Measurements from ENCODE around the gene KIAA0930.
"Not testable (repeated sequence)": the region's sequence is repeated elsewhere in the genome, so short reads cannot be mapped to it uniquely, and the experiment has no call there.

Gene KIAA0930

DNA sequence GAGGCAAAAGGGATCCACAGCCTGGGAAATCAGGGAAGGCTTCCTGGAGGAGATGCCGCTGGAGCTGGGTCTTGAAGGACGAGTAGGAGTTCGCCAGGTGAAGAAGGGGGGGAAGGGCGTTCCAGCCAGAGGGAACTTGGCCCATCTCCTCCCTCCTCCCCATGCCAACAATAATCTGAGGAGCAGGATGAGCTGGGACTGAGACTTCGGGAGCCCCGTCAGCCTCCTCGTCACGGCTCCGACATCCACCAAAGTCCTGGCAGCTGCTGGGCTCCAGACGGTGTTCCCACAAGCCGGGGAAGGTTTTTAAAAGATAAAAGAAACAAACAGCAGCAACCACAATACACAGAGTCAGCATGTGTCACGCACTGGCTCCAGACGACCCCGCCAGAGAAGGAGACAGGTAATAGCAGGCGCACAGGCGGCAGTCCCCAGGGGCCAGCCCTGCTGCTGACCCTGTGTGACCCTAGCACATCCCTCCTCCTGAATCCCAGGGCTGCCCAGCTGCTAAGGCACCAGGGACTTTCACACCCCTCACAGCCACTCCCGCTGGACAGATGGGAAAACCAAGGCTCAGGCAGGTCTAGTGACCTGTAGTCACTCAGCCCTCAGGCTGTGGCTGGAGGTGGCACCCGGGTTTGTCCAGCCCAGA lies 39.7 kb downstream of the KIAA0930 start:
- DNase-seq (ENCODE audit: low read depth) = no peak

DNA sequence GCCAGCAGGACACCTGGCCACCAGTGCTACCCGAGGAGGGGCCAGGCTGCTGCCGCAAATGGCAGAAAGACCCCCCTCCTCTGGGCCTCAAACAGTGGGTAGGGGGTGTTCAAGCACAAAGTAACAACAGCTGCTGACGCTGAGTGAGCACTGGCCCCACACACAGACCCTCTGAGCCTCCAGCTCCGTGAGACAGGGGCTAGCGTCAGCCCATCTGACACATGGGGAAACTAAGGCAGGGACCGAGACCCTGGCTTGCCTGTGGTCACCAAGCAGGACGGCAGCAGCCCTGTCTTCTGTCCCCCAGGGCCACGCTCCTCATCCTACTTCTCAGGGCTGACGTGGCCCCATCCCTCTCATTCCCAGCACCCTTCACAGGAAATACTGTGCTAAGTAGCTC lies 40.5 kb downstream of the KIAA0930 start:
- no peak for DNase-seq (ENCODE audit: low read depth)

DNA sequence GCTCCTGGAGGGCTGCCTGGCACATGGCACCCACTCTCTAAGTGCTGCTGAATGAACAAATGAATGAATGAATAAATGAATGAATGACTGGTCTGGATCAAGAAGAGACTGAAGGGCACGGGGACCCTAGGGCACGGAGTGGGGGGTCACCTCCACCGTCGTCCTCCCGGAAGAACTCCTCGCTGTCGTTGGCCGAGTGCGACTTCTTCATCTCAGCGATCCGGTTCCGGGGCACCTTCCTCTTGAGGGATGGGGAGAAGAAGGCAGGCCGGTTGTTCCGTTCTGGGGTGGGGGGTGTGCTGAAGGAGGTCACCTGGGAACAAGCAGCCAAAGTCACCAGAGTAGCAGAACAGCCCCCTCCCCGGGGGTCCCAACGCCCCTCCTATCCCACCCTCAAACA lies 41.0 kb downstream of the KIAA0930 start:
- DNase-seq (ENCODE audit: low read depth) = no peak

DNA sequence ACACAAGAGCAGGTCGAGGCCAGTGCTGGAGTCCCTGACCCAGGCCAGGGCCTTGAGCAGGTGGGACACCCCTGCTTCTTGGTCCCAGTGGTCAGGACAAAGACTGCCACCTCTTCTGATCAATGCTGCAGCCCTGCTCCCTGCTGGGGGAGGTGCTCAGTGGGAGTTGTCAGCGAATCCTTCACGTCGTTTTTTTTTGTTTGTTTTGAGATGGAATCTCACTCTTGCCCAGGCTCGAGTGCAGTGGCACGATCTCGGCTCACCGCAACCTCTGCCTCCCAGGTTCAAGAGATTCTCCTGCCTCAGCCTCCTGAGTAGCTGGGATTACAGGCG lies 42.3 kb downstream of the KIAA0930 start:
- DNase-seq (ENCODE audit: low read depth) = no peak

DNA sequence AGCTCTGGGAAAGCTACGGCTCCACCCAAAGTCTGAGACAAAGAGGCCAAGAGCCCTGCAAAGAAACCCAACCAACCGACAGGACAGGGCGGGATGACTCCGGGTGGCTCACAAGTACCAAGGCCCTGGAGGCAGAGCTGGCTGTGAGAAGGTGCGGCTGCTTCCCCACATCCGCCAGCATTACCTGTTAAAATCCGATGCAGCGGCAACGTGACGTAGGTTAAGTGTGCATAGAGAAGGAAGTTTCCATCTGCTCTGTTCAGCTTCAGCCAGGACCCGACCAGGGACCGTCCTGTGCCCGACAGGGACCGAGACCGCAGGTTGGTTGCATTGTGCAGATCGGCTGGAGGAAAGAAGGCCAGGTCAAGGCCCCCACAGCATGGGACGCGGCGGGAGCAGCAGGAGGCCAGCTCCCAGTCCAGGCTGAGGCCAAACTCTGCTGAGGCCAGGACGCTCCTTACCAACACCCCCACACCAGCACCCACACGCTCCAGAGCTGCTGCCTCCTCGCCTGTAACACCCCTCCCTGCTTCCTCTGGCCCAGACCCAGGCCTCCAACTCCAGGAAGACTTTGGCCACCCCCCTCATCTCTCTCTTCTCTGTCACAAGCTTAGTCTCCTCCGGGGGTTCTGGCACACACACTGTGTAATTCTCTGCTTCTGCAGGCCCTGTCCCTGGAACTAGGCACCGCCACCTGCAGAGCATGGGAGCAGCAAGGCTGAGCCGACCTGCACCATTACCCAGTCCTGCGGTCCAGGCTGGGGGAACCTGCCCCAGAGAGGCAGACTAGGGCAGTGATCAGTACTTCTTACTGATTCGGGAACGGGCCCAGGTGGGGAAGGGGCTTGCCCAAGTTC lies 42.9 kb downstream of the KIAA0930 start:
- no peak for DNase-seq (ENCODE audit: low read depth)

DNA sequence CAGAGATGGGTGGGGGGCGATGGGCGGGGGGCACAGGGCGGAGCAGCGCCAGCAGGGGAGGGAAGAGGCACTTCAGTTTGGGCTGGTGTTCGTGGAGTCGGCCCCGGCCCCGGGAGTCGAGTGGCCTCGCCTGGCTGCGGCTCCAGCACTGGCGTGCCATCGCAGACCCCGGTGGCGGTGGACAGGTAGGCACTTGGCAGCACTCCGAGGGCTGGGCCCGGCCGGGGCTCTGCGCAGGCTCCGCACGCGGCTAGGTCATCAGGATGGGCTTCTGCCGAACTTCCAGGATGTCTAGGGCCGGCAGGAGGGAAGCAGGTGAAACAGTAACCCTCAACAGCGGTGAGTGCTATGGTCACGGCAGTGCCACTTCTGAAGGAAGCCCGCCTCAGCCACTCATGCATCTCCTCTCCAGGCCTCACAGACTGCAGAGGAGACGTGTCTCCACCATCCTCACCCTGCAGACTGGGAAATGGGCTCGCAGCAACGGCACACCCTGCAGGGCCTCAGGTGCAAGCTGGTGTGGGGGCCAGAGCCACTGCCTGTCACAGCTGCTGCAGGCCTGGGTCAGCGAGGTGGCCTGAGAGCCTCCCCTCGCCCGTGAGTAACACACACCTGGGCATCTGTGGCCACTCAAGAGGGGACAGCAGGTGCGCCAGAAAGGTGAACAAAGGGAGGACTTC lies 43.6 kb downstream of the KIAA0930 start:
- DNase-seq (ENCODE audit: low read depth) = no peak

DNA sequence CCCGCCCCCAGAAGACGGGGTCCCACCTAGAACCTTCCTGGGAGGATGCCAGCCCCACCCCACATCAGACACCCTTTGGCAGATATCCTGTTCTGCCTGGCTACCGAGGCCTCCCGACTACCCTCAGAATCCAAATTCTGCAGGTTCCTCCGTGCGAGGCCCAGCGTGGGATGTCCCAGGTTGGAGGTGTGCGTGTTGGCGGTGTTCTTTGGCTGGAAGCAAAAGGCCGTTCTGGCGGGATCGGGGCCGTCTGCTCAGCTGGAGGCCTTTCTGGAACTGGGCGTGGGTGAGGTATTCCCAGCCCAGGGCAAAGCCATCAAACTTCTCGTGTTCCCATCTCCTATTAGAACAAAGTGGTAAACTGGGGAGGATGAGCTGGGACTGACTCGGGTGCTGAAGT lies 44.4 kb downstream of the KIAA0930 start:
- no peak for DNase-seq (ENCODE audit: low read depth)

DNA sequence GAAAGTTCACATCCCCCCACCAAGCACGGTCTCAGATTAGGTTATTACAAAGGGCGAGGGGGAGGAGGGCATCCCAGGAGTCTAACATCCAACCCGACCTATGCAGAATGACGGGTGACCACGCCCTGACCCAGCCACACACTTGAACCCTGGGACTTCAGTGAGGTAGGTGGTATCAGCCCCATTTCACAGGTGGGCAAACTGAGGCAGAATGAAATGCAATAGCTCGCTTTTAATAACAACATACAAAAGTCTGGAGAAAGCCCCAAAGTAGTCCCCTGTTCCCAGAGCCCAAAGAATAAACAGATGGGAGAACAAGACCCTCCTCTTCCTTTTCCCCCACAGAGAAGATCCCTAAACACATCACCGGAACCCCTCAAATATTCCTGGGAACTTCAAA lies 45.1 kb downstream of the KIAA0930 start:
- DNase-seq (ENCODE audit: low read depth) = no peak

DNA sequence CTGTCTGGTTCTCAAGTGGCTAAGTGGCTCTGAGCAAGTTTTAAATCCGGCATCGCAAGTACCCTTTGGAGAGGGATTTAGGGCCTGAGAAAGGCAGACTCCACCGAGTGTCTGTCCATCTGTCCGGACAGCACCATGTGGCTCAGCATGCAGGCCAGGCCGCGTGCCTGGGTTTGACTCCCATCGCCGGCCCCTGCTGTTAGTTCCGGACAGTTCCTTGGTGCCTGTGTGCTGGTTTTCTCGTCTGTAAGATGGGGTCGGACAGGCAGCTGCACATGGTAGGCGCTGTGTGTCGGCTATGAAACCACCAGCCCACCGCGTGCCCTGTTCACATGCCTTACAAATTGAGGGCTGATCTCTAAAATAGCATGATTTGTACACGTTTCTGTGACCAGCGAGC lies 46.0 kb downstream of the KIAA0930 start:
- no peak for DNase-seq (ENCODE audit: low read depth)

DNA sequence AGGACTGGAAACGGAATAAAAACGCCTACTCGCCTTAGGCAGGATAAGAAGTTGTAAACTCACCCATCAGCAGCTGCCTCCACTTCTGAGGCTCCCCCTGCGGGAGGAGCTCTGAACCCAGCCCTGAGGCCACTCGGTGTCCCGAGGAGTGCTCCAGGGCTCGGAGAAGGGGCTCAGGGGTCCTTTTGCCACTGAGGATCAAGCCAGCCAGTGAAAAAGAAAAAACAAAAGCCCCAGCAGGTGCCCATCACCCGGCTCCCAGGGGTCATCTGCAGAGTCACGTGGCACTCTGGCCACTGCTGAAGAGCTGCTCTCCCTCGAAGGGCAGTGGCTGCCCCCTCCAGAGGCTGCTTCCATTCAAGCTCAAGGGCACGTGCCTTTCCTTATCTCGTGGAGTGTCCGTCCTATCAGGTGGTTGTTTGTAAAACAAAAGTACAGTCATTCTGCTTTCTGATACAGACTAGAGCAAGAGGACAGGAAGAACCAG lies 48.0 kb downstream of the KIAA0930 start:
- DNase-seq (ENCODE audit: low read depth) = no peak

DNA sequence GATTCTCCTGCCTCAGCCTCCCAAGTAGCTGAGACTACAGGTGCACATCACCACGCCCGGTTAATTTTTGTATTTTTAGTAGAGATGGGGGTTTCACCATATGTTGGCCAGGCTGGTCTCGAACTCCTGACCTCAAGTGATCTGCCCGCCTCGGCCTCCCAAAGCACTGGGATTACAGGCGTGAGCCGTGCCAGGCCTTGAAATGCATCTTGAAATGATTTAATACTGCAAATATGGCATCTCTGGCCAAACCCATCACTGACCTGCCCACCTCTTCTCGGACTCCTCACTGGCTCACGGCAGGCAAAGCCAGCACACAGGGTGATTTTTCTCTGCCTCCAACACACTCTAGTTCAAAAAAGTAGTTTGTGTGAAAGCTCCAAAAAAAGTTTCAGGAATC lies 48.9 kb downstream of the KIAA0930 start:
- DNase-seq (ENCODE audit: low read depth) = not testable (repeated sequence)

DNA sequence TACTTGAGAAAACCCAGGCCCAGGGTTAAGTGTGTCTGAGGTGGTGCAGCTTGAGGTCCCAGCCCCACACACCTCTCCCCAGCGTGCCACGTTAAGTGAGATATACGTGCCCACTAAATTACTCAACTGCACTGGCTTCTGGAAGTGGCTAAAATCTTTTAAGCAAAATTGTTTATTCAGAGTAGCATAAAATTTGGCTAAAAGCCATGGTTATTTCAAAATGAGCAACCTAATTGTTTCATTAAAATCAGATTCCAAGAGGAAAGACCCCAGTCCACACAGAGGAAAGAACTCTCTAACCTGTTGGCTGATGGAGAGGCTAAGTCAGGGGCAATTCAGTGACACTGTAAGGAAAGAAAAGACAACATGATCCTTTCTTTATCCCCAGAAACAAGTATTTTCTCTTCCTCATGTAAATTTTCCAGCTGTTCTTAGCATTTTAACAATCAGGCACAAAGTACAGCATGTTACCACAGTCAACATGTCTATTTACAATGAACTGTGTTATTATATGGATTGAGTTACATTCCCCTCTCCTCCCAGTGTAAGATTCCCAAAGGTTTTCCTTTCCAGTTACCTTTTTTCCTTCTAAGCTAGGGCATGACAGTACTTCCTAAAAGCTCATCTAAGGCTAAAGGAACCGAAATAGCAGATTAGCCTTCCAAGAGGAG lies 50.4 kb downstream of the KIAA0930 start:
- DNase-seq (ENCODE audit: low read depth) = no peak

DNA sequence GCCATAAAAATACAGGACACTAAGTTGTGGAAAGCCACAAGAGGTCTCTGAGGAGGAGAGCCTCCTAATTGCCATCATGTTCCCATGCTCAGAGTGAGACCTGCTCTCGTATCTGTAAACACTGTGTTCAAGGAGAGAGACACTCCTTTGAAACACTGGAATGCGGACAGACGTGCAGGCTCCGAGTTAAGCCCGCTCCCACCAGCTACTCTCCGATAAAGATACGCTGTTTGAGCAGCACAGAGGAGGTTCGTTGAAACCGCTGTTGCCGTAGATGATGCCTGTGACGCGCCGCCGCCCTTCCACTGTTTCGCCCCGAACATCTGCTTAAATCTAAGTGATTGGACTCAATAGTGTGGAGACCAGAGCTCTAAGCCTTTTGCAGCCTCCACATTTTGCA lies 51.9 kb downstream of the KIAA0930 start:
- no peak for DNase-seq (ENCODE audit: low read depth)

DNA sequence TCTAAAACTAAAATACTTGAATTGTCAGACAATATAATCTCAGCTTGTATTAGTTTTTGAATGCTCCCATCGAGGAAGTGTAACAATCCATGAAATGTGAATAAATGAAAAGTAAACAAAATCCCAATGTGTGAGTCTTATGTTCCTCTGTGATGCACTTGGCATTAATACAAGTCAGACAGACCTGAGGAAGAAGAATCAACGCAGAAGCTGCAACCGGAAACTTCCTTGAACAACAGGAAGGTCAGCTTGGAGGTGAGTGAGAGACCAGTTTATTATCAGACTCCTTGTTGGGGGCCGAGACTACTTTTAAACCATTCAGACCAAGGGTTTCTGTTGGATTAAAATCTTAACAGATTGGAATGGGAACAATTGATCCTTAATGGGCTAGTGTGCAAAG lies 52.8 kb downstream of the KIAA0930 start:
- DNase-seq (ENCODE audit: low read depth) = no peak

DNA sequence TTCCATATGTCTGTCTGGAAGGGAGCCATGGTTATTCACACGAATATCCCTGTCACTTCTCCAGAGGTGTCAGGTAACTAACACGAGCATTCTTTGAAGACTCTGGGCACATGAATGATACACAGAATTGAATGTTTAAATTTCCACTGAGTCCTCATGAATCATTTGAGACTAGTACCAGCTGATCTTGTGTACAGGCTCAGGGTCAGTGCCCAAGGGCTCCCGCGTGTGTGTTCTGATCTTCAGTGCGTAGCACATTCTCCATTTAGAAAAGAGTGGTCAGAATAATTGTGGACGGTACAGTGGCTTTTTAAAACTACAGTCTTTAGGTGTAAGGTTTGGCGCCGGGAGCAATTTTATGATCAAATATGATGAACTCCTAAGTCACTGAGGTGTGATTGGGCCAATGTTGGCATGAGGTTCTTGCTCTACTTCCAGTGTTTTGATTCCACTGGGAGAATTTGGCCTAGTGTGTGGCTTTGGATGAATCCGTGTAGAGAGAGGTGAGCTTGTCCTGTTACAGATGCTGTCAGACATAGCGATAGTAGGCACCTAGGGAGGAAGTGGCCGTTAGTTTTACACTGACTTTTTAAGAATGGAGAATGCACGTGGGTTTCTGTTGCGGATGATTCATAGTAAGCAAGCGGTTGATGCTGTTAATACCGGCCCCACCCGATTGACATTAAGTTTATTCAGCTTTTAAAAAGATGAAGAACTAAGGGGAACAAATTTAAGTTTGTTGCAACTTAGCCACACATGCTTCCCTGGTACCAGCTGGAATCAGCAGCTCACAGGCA lies 54.8 kb downstream of the KIAA0930 start:
- DNase-seq (ENCODE audit: low read depth) = no peak

DNA sequence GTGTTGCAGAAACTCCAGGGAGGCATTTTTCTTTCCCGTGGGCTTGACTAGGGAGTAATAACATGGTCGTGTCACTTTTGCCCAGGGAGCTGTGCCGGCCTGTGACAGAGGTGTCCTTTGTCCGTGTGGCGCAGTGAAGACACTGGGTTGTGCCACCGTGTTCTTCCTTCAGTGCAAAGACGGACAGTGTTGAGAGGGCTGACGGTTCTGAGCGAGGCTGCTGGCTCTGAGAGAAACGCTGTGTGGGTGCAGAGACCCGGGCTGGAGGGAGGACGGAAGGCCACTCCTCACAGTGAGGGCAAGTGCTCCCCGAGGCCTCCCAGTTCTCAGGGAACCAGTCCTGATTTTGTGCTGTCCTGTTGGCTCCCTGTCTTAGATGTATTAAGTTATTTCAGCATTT lies 56.7 kb downstream of the KIAA0930 start:
- no peak for DNase-seq (ENCODE audit: low read depth)

DNA sequence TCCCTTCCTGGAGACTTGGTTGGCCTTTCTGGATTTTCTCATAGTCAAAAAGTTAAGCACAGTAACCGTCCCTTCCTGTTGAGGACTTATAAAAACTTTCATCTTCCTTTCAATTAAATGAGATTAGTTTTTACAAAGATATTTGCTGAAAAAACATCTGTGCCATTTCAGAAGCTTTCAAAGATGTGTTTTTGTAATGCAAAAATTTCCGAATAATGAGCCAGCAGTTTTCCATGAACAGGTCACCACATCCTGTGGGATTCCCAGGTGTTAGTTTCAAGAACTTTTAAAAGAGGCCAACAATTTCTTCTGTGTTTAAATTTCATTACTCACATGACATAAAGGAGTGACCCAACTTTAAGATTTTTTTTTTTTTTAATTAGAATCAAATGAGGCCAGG lies 58.9 kb downstream of the KIAA0930 start:
- no peak for DNase-seq (ENCODE audit: low read depth)

DNA sequence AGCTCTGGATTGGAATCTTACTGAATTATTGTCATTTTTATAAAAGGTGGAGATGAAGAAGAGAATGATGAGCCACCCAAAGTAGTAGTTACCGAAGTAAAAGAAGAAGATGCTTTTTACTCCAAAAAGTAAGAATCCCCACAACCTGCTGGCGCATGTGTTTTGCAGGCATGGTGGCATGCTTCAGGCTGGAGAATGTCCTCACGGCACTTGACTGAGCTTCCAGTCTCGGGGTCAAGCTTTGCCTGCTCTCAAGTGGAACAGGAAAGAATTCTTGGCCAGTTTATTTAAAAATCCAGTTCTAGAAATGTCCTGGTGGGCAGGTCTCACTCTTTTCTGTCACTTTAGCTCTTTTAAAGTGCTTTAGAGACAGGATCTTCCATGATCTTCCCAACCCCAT lies 59.5 kb downstream of the KIAA0930 start:
- DNase-seq (ENCODE audit: low read depth) = no peak

DNA sequence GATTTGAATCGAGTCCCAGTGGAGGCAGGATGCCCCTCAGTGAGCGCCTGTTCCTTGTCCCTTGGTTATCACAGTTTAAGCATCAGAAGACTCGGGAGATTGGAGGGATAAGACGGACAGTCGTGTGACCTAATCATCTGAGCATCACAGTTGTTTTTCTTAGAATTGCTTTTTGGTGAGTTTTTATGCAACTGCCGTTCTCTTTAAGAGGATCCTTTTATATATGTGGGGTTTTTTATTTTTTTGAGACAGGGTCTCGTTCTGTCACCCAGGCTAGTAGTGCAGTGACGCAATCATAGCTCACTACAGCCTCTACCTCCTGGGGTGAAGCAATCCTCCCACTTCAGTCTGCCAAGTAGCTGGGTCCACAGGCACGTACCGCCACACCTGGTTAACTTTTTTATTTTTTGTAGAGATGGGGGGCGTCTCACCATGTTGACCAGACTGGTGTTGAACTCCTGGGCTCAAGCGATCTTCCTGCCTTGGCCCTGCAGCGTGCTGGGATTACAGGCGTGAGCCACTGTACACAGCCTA lies 60.5 kb downstream of the KIAA0930 start:
- DNase-seq (ENCODE audit: low read depth) = no peak

DNA sequence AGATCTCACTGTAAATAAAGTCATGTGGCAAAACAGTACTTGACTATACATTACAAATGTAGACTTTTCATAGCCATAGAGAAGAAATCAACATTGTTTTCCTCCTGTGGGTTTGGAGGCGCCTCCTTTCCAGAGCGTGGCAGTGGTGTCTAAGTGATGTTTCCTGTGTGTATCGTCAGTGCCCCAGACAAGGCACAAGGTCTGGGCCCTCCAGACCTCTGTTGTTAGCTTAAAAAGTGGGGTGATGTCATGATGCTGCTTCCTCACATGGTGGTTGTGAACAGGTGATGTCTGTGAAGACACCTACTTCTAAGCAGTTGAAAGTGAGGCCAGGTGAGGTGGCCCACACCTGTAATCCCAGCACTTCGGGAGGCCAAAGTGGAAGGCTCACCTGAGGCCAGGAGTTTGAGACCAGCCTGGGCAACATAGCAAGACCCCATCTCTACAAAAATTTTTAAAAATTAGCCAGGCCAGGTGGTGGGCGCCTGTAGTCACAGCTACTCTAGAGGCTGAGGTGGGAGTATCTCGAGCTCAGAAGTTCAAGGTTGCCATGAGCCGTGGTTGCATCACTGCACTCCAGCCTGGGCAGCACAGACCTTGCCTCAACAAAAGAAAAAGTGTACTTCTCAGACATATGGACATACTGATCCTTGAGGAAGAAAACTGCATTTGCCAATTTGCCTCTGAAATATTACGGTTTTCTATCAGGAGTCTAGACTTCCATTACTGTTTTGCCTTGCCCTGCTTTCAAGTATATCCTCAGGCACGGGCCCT lies 61.2 kb downstream of the KIAA0930 start:
- no peak for DNase-seq (ENCODE audit: low read depth)
